B cell (primary cell): ENCODE measurements around the gene CFAP74.

ENCODE experiments used
- CTCF ChIP-seq: fragments of 200-600 bp; IDR thresholded peaks from one replicate; pipeline ENCODE4 v1.8.0; 2022; ENCODE audit warnings: antibody characterized with exemption, mild to moderate bottlenecking
- EZH2 ChIP-seq: IDR thresholded peaks from 2 replicates; pipeline ENCODE4 v1.6.1; 2012; ENCODE audit warnings: borderline replicate concordance, low read depth, mild to moderate bottlenecking, moderate library complexity, low read length; ENCODE audit not compliant: insufficient read depth, poor library complexity, severe bottlenecking

- TF ChIP-seq CTCF (no peak), EZH2 (no peak)
These were observed 20.9 kb upstream of the CFAP74 start for GRCh38 chr1:2024451-2024850.
